K562 (cell line): Measurements from ENCODE around the gene STMN3. TPM values are rescaled to one million over a fixed set of nuclear protein-coding genes. Genes with fewer than 3 reads are reported as not detected.

Source experiments
- CTCFL ChIP-seq: IDR thresholded peaks from 2 replicates; pipeline ENCODE4 v1.6.1; 2011; ENCODE audit warnings: borderline replicate concordance, low read depth, mild to moderate bottlenecking, moderate library complexity, low read length; ENCODE audit not compliant: insufficient read depth, poor library complexity, severe bottlenecking
- ESRRA ChIP-seq: fragments of 450-650 bp; IDR thresholded peaks from 2 replicates; pipeline ENCODE4 v1.6.1; 2014; ENCODE audit warnings: low read depth, mild to moderate bottlenecking, moderate library complexity, borderline replicate concordance
- GABPA ChIP-seq: fragments of 200-800 bp; sonication (Bioruptor generic); conservative IDR thresholded peaks from 2 replicates; pipeline ENCODE4 v1.6.1; 2016; ENCODE audit warnings: low read depth, missing genetic modification characterization, missing compliant biosample characterization
- HES1 ChIP-seq: fragments of 450-650 bp; IDR thresholded peaks from 2 replicates; pipeline ENCODE4 v1.6.1; 2016; ENCODE audit warnings: low read depth, mild to moderate bottlenecking, moderate library complexity
- JUN ChIP-seq, 2 experiments: sonication (generic) in 1 of 2; formaldehyde crosslinking in 1 of 2; IDR thresholded peaks; 2 replicates each; pipeline versions ENCODE4 v1.6.1 to v1.8.0; 2012 to 2022; ENCODE audit warnings: borderline replicate concordance in 2 of 2, mild to moderate bottlenecking in 2 of 2, improper control_type of control experiment in 1 of 2, low read depth in 1 of 2, low read length in 1 of 2, missing genetic modification reagents in 1 of 2
- MEIS2 ChIP-seq: fragments of 450-650 bp; IDR thresholded peaks from 2 replicates; pipeline ENCODE4 v1.6.1; 2014; ENCODE audit warnings: mild to moderate bottlenecking; ENCODE audit not compliant: partially characterized antibody
- NCOA2 ChIP-seq, 2 experiments: fragments of 450-650 bp; IDR thresholded peaks; 2 replicates each; pipeline ENCODE4 v1.6.1; 2018; ENCODE audit warnings: mild to moderate bottlenecking in 2 of 2, moderate library complexity in 1 of 2; ENCODE audit not compliant: partially characterized antibody in 2 of 2
- NFIX ChIP-seq: fragments of 250-450 bp; sonication (Bioruptor Pico); IDR thresholded peaks from 2 replicates; pipeline ENCODE4 v1.4.0; 2020; ENCODE audit warnings: low read depth, mild to moderate bottlenecking, moderate library complexity
- NR1H2 ChIP-seq: sonication (generic); formaldehyde crosslinking; IDR thresholded peaks from 2 replicates; pipeline ENCODE4 v1.4.0; 2020; ENCODE audit warnings: mild to moderate bottlenecking, missing genetic modification reagents
- RERE ChIP-seq: sonication (generic); formaldehyde crosslinking; IDR thresholded peaks from 2 replicates; pipeline ENCODE4 v1.8.0; 2023; ENCODE audit warnings: missing genetic modification reagents, mild to moderate bottlenecking, borderline replicate concordance
- SAFB2 ChIP-seq: fragments of 200-400 bp; formaldehyde crosslinking; IDR thresholded peaks from 2 replicates; pipeline ENCODE4 v1.6.1; 2018; ENCODE audit warnings: borderline replicate concordance, low read length, low read depth, moderate library complexity; ENCODE audit not compliant: severe bottlenecking
- TBP ChIP-seq: optimal IDR thresholded peaks from 2 replicates; pipeline ENCODE3; 2011; ENCODE audit warnings: low read depth, low read length, improper control_type of control experiment
- ZBTB8A ChIP-seq: fragments of 450-650 bp; IDR thresholded peaks from 2 replicates; pipeline ENCODE4 v1.6.1; 2018; ENCODE audit warnings: mild to moderate bottlenecking, moderate library complexity; ENCODE audit not compliant: partially characterized antibody
- ZNF639 ChIP-seq, 2 experiments: fragments of 200-800 bp in 1 of 2; sonication (Bioruptor generic) in 1 of 2; sonication (generic) in 1 of 2; formaldehyde crosslinking in 1 of 2; IDR thresholded peaks in 1 of 2; conservative IDR thresholded peaks in 1 of 2; 2 replicates each; pipeline versions ENCODE4 v1.5.0 to v1.6.1; 2016 to 2020; ENCODE audit warnings: missing compliant biosample characterization in 1 of 2, missing genetic modification characterization in 1 of 2, missing genetic modification reagents in 1 of 2
- ZNF830 ChIP-seq: fragments of 250-450 bp; sonication (Bioruptor Pico); IDR thresholded peaks from 2 replicates; pipeline ENCODE4 v1.5.0; 2021; ENCODE audit warnings: mild to moderate bottlenecking
- polyA plus RNA-seq, 8 experiments: library from polyadenylated mRNA; depleted of rRNA in 4 of 8; stranded (reverse) in 5 of 8; unstranded in 3 of 8; fragments of >200 nt; fragmentation: Nextera tagmentation in 2 of 8; fragmentation: Illumina TruSeq in 1 of 8; extraction: Ambion mirVana in 2 of 8; extraction: Trizol in 1 of 8; gene quantifications; 2 replicates each; pipeline versions ENCODE4 v1.2.1 to v1.2.3, GENCODE V29; 2011 to 2014; ENCODE audit warnings: inconsistent platforms in 1 of 8, missing spikeins in 1 of 8
- total RNA-seq, 7 experiments: library from RNA; depleted of rRNA in 6 of 7; stranded (reverse); fragments of >200 nt in 6 of 7; fragmentation: Illumina TruSeq in 2 of 7; extraction: Trizol in 2 of 7; gene quantifications; 2 replicates each; pipeline versions ENCODE4 v1.2.1 to v1.2.3, GENCODE V29; 2011 to 2021; ENCODE audit warnings: low replicate concordance in 1 of 7

The STMN3 gene
- total and polyA plus RNA-seq, 9 of the 15 experiments (the other 6 are each of a cell fraction or from before 2014, with no cell fraction given) = 0.70 to 65.6 (median 29.4) TPM

GRCh38 chr20:63627129-63627750 lies 26.0 kb downstream of the STMN3 start (continued):
- 0 out of 2 replicates have a peak, but pooled peaks have one; percentile 44 for TF ChIP-seq RERE
- peak; percentile 32; the same call in 1 of the 2 replicates for TF ChIP-seq ESRRA
- TF ChIP-seq JUN (IDR thresholded peaks at IDR 0.05; ENCODE audit: borderline replicate concordance, low read depth, low read length) = no peak
- peak; percentile 30; the same call in 1 of the 2 replicates for TF ChIP-seq JUN (CRISPR knock-in tag; IDR thresholded peaks at IDR 0.05; ENCODE audit: borderline replicate concordance)
- peak; percentile 89; the same call in 1 of the 2 replicates for TF ChIP-seq NR1H2 (CRISPR knock-in tag)
- TF ChIP-seq NCOA2 (IDR thresholded peaks at IDR 0.05; ENCODE audit: partially characterized antibody in 2 of 2) = peak in 1 of 2 experiments; percentile 39
- no peak for TF ChIP-seq CTCFL
- TF ChIP-seq ZBTB8A = no peak
- TF ChIP-seq ZNF830 = peak; percentile 90; the same call in 1 of the 2 replicates
- no peak for TF ChIP-seq NFIX (CRISPR knock-in tag)
- TF ChIP-seq ZNF639 (CRISPR knock-in tag; conservative IDR thresholded peaks at IDR 0.05 in 1 of 2, IDR thresholded peaks at IDR 0.05 in 1 of 2) = peak in 1 of 2 experiments; percentile 68; a peak in 1 of 4 replicates
- peak; percentile 16; the same call in 1 of the 2 replicates for TF ChIP-seq GABPA (tag)
- TF ChIP-seq SAFB2 = no peak
- peak; percentile 76 for TF ChIP-seq MEIS2
- peak; percentile 67 for TF ChIP-seq TBP
- TF ChIP-seq HES1 = no peak
